ENCODE measurements around the gene PARN.

DNA sequence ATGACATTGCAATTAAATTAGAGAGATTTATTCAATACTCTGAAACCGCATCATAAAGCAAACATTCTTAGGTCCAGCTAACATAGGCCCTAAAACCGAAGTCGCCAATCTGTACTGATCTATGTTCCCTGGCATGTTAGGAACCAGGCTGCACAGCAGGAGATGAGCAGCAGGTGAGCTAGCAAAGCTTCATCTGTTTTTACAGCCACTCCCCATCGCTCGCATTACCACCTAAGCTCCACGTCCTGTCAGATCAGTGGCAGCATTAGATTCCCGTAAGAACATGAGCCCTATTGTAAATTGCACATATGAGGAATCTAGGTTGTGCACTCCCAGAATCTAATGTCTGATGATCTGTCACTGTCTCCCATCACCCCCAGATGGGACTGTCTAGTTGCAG, 91.5 kb downstream of the PARN start:
- TF ChIP-seq EZH2 (IDR thresholded peaks at IDR 0.05) (no peak), POLR2AphosphoS5 (IDR thresholded peaks at IDR 0.05; ENCODE audit: borderline replicate concordance, low read depth, low read length) (no peak), FOXP2 (optimal IDR thresholded peaks at IDR 0.05; ENCODE audit: control extremely low read depth, extremely low read length, insufficient read depth) (no peak)
